HepG2 (cell line): ENCODE measurements around the gene GMPPB. TPM values are rescaled to one million over a fixed set of nuclear protein-coding genes. Genes with fewer than 3 reads are reported as not detected.
A peak's percentile ranks its signal among the peaks of the same experiment; 100 is the strongest.

Source experiments
- ATF6 ChIP-seq: sonication (generic); formaldehyde crosslinking; conservative IDR thresholded peaks from 2 replicates; pipeline ENCODE4 v1.4.0; 2020; ENCODE audit warnings: missing genetic modification reagents
- GPBP1L1 ChIP-seq: sonication (generic); formaldehyde crosslinking; IDR thresholded peaks from 2 replicates; pipeline ENCODE4 v1.5.0; 2020; ENCODE audit warnings: mild to moderate bottlenecking, missing genetic modification reagents
- GPN1 ChIP-seq: sonication (generic); formaldehyde crosslinking; IDR thresholded peaks from 2 replicates; pipeline ENCODE4 v1.5.1; 2020; ENCODE audit warnings: missing genetic modification reagents, borderline replicate concordance
- HIVEP1 ChIP-seq: sonication (generic); formaldehyde crosslinking; IDR thresholded peaks from 2 replicates; pipeline ENCODE4 v1.4.0; 2020; ENCODE audit warnings: mild to moderate bottlenecking, missing genetic modification reagents
- ISL2 ChIP-seq: sonication (generic); formaldehyde crosslinking; IDR thresholded peaks from 2 replicates; pipeline ENCODE4 v1.5.0; 2020; ENCODE audit warnings: missing genetic modification reagents
- MBNL3 ChIP-seq: fragments of 250-450 bp; sonication (Bioruptor Pico); conservative IDR thresholded peaks from 2 replicates; pipeline ENCODE4 v1.8.0; 2022; ENCODE audit warnings: mild to moderate bottlenecking, inconsistent platforms
- NR3C1 ChIP-seq: sonication (generic); formaldehyde crosslinking; IDR thresholded peaks from 2 replicates; pipeline ENCODE4 v1.4.0; 2020; ENCODE audit warnings: missing genetic modification reagents
- RFX5 ChIP-seq: IDR thresholded peaks from 2 replicates; pipeline ENCODE4 v1.6.1; 2011; ENCODE audit warnings: low read depth, low read length, improper control_type of control experiment
- SATB2 ChIP-seq: sonication (generic); formaldehyde crosslinking; IDR thresholded peaks from 2 replicates; pipeline ENCODE4 v1.5.0; 2020; ENCODE audit warnings: missing genetic modification reagents
- ZBTB4 ChIP-seq: sonication (generic); formaldehyde crosslinking; IDR thresholded peaks from 2 replicates; pipeline ENCODE4 v1.4.0; 2020; ENCODE audit warnings: missing genetic modification reagents, mild to moderate bottlenecking, borderline replicate concordance
- ZFAT ChIP-seq: sonication (generic); formaldehyde crosslinking; conservative IDR thresholded peaks from 2 replicates; pipeline ENCODE4 v1.8.1; 2023; ENCODE audit warnings: missing genetic modification reagents, inconsistent platforms
- ZNF225 ChIP-seq: sonication (generic); formaldehyde crosslinking; IDR thresholded peaks from 2 replicates; pipeline ENCODE4 v1.4.0; 2020; ENCODE audit warnings: mild to moderate bottlenecking, missing genetic modification reagents
- ZNF362 ChIP-seq: sonication (generic); formaldehyde crosslinking; IDR thresholded peaks from 2 replicates; pipeline ENCODE4 v1.4.0; 2020; ENCODE audit warnings: missing genetic modification reagents, mild to moderate bottlenecking, borderline replicate concordance
- ZNF484 ChIP-seq: sonication (generic); formaldehyde crosslinking; IDR thresholded peaks from 2 replicates; pipeline ENCODE4 v1.5.1; 2020; ENCODE audit warnings: mild to moderate bottlenecking, low read depth, missing genetic modification reagents, borderline replicate concordance
- ZNF567 ChIP-seq: sonication (generic); formaldehyde crosslinking; IDR thresholded peaks from 2 replicates; pipeline ENCODE4 v1.8.1; 2023; ENCODE audit warnings: mild to moderate bottlenecking, missing genetic modification reagents, borderline replicate concordance
- ZNF570 ChIP-seq: sonication (generic); formaldehyde crosslinking; IDR thresholded peaks from 2 replicates; pipeline ENCODE4 v1.4.0; 2020; ENCODE audit warnings: mild to moderate bottlenecking, missing genetic modification reagents, borderline replicate concordance
- polyA plus RNA-seq, 8 experiments: library from polyadenylated mRNA; depleted of rRNA in 3 of 8; stranded (reverse) in 7 of 8; unstranded in 1 of 8; fragments of >200 nt; fragmentation: Illumina TruSeq in 4 of 8; extraction: Trizol in 4 of 8; gene quantifications; 2 replicates each; pipeline versions ENCODE4 v1.2.1 to v1.2.3, GENCODE V29; 2011 to 2016; ENCODE audit warnings: low read depth in 4 of 8, missing spikeins in 1 of 8, mixed read lengths in 1 of 8; ENCODE audit not compliant: insufficient read depth in 1 of 8
- total RNA-seq, 5 experiments: library from RNA; depleted of rRNA; stranded (reverse); fragments of >200 nt; fragmentation: Illumina TruSeq; extraction: Trizol; gene quantifications; 2 replicates each; pipeline ENCODE4 v1.2.3, GENCODE V29; 2016; ENCODE audit warnings: low read depth in 1 of 5
- TF ChIP-seq, protein P1 (sequence below): sonication (generic); formaldehyde crosslinking; conservative IDR thresholded peaks from 2 replicates; pipeline ENCODE4 v1.8.1; 2023; ENCODE audit warnings: missing genetic modification reagents
- TF ChIP-seq, protein P2 (sequence below): IDR thresholded peaks from 2 replicates; pipeline ENCODE4 v1.6.1; 2016; ENCODE audit warnings: missing compliant biosample characterization, missing genetic modification reagents, borderline replicate concordance

Gene GMPPB
- total and polyA plus RNA-seq, 2 of the 13 experiments (the other 11 are each of a cell fraction or from before 2014, with no cell fraction given): 6.5 to 23.1 TPM

- TF ChIP-seq, protein P1, sequence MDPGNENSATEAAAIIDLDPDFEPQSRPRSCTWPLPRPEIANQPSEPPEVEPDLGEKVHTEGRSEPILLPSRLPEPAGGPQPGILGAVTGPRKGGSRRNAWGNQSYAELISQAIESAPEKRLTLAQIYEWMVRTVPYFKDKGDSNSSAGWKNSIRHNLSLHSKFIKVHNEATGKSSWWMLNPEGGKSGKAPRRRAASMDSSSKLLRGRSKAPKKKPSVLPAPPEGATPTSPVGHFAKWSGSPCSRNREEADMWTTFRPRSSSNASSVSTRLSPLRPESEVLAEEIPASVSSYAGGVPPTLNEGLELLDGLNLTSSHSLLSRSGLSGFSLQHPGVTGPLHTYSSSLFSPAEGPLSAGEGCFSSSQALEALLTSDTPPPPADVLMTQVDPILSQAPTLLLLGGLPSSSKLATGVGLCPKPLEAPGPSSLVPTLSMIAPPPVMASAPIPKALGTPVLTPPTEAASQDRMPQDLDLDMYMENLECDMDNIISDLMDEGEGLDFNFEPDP (CRISPR knock-in tag): no peak
- no peak for TF ChIP-seq ZNF484 (CRISPR knock-in tag)
- no peak for TF ChIP-seq ZNF362 (CRISPR knock-in tag)
- 0 out of 2 replicates have a peak, but pooled peaks have one; percentile 62 for TF ChIP-seq ZNF570
- TF ChIP-seq SATB2 (CRISPR knock-in tag): no peak
- TF ChIP-seq GPN1: no peak
- 0 out of 2 replicates have a peak, but pooled peaks have one; percentile 10 for TF ChIP-seq ZBTB4 (CRISPR knock-in tag)
- no peak for TF ChIP-seq ATF6 (CRISPR knock-in tag)
- TF ChIP-seq, protein P2, sequence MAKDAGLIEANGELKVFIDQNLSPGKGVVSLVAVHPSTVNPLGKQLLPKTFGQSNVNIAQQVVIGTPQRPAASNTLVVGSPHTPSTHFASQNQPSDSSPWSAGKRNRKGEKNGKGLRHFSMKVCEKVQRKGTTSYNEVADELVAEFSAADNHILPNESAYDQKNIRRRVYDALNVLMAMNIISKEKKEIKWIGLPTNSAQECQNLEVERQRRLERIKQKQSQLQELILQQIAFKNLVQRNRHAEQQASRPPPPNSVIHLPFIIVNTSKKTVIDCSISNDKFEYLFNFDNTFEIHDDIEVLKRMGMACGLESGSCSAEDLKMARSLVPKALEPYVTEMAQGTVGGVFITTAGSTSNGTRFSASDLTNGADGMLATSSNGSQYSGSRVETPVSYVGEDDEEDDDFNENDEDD (CRISPR knock-in tag): 0 out of 2 replicates have a peak, but pooled peaks have one; percentile 17
- no peak for TF ChIP-seq MBNL3 (CRISPR knock-in tag)
- TF ChIP-seq ISL2: no peak
- TF ChIP-seq HIVEP1 (CRISPR knock-in tag): no peak; the same call in none of the 2 replicates
- TF ChIP-seq GPBP1L1: no peak
- no peak; the same call in 1 of the 2 replicates for TF ChIP-seq ZNF567 (CRISPR knock-in tag)
- no peak for TF ChIP-seq NR3C1 (CRISPR knock-in tag)
- TF ChIP-seq ZFAT: no peak
- no peak for TF ChIP-seq RFX5
- TF ChIP-seq ZNF225 (CRISPR knock-in tag): no peak
Measured at GRCh38 chr3:49673715-49674496, 49.8 kb downstream of the GMPPB start, which contains the start of gene APEH (continued).
